GM21526 (cell line): ENCODE data around the gene TBC1D22A.

Source experiments
- ATAC-seq: cut with Tn5 transposase; IDR thresholded peaks from one replicate; pipeline ENCODE4 v1.9.1; 2021; ENCODE audit warnings: moderate library complexity; ENCODE audit not compliant: unreplicated experiment, low FRiP score

TBC1D22A gene

DNA sequence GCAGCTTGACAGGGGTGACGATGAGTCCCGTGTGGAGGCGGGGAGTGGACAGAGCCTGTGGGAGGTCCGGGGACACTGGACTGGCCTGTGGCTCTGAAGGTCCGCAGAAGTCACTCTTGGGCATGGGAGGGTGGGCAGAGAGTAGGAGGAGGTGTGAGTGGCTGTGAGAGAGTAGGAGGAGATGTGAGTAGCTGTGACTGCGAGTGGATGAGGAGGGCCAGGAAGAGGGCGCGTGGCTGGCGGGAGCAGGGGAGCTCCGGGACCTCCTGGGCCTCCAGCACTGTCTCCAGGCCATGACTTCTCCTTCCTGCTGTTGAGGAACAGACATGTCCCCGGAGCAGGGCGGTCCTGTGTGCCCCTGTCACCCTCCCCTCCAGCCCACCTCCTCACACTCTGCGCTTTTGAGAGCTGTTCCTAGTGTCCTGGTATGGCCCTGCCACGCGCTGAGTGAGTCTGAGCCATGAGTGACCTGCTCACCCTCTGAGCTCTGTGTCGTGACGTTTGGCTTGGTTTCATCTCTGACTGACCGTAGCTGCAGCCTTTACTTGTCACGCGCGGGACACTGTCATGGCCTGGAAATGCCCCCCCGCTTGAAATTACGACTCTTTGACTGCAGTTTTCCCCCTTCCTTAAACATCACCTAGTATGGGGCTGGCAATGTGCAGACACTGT, 391.5 kb downstream of the TBC1D22A start:
- ATAC-seq: no peak

- no peak for ATAC-seq
Observed at GRCh38 chr22:47154621-47155081, 392.2 kb downstream of the TBC1D22A start.

DNA sequence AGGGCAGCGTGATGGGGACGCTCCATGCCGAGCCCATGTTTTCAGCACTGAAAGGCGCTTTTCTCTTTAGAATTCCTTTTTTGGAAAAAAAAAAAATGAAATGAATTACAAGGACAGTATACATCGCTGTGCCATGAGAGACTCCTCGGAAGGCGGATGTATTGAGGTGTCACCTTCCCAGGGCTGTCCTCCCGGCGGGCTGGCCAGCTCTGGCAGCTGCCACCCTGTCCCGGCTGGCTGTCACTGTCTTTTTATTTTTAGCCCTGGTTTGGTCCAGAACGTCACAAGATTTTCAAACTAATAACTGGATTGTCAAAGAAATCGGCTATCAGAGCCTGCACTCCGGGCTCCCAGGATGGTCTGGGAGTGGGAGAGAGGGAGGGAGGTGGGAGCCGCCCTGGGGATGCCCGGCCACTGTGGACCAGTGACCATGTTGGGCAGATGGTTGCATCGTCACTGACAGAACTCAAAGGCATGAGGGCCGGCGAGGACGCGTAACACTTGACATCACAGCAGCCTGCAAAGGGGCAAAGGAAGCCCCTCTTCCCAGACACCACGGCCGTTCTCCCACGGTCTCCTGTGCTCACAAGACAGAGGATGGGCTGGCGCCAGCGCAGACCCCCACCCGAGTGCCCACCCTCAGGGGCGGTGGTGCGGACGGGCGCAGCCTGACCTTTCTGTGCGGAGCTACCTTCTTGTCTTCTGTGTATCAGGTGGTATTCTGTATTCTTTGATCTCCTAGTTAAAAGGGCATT, 392.9 kb downstream of the TBC1D22A start:
- no peak for ATAC-seq

DNA sequence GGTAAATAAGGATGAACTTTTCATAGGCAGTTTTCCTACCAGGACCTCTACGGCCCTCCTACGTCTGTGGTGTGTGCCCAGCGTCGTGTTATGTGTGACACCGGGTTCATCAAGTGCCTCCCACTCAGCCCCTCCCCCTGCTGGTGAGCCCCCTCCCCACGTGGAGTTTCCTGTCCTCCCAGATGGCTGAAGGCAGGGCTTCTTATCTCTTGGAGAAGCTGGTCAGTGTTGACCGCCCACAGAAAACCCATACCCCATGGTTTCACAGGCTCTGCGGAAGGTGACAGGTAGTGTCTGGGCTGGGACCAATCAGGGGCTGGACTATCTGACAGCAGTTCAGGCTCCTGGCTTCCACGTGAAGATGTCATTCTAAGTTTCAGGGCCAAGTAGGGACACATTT, 393.5 kb downstream of the TBC1D22A start:
- no peak for ATAC-seq

DNA sequence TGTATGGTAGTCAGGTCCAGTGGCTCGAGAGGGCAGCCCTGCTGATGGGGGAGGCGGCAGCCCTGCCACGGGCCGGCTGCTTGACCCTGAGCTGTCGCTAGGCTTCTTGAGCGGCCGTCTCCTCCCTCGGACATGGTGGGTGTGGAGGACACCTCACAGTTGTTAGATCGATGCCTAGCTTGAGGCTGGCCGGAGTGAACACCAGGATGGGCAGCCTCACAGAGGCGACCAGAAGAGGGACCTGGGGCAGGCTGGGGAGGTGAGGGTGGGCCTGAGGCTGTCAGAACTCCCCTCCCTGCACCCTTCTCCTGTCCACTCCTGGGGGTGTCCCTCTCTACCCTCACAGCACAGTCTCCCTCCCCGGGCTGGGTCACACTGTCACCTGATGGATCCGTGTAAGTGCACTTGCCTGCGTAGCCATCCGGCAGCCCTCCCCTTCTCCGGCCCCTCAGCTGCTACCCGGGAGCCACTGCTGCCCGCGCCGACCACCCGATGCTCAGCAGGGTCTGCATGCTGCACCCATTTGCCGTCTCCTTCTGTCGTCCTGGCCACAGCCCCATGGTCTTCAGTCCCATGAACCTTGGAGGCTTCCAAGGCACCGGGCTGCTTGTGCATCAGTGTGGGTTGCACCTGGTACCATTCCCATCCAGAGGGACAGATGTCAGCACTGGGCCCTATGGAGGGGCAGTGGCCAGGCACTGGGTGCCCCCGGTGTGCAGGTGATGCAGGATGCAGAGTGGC, 394.1 kb downstream of the TBC1D22A start:
- ATAC-seq: no peak

- no peak for ATAC-seq
Observed at GRCh38 chr22:47157093-47157420, 394.6 kb downstream of the TBC1D22A start.

- no peak for ATAC-seq
Observed at GRCh38 chr22:47157486-47158270, 395.2 kb downstream of the TBC1D22A start.

DNA sequence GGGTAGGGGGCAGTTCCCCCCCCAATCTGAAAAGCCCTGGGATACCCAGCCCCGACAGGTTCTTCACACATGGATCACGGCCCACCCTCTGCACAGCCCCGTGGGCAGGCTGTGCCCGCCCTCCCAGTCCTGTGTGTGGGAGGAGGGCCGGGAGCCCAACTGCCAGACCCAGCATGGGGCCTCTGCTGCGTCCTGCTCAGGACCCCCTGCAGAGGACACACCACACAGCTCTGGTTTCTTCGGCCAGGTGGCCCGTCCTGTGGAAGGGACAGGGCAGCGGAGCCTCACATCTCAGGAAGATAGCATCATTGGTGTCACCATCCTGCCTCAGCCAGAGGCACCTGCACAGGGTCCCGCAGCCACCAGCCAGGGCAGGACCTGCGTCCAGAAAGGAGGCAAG, 396.0 kb downstream of the TBC1D22A start:
- no peak for ATAC-seq

- ATAC-seq: no peak
Observed at GRCh38 chr22:47159592-47159991, 397.1 kb downstream of the TBC1D22A start.

- no peak for ATAC-seq
Observed at GRCh38 chr22:47160141-47160541, 397.7 kb downstream of the TBC1D22A start.

DNA sequence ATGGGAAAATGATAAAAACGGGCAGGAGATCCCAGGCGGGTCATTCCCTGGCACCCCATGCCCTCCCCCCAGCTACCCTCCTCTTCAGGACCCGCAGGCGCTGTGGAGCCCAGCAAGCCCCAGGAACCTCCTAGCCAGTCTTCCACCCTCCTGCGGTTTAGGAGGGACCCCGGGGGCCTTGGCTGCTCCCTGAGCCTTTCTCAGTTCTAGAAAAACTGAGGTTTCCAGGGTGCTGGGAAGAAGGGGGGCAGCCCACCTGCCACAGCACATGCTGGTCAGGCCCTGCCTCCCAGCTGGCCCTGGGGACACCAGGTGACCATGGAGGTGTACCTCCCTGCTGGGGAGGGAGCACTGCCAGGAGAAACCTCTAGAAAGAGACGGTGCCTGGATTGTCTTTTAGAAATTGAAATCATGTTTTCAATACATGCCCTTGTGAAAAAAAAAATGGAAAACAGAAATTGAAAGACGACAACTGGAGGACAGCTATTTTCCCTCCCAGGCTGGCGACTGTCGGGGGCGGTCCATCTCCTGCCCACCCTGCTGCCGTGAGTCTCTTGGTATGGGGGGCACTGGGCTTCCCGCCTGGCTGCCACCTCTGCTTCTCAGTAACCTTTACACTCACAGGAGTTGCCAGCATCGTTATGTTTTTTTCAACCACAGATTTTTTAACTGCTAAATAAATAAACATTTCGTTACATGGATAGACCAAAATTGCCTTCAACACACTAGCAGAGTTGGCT, 398.5 kb downstream of the TBC1D22A start:
- ATAC-seq: no peak

GRCh38 chr22:47161631-47162030, 399.2 kb downstream of the TBC1D22A start:
- ATAC-seq: no peak

DNA sequence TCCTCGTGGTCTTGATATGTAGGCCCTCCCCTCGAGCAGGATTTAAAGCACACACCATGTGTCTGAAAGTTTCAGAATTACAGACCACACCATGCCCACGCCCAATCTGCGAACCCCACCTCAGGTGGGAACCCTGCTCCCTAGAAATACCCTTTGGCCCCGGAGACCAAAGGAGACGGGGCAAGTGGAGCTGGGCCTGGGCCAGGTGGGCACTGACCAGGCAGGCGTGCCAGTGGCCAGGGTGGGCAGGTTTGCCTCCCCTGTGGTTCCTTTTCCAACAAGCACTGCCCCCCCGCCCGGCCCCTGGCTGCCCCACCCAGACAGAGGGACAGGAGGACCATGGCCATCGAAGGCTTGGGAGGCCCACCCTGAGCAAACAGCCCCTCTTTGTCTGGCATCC, 400.4 kb downstream of the TBC1D22A start:
- ATAC-seq: no peak

- no peak for ATAC-seq
Observed at GRCh38 chr22:47163481-47163855, 401.0 kb downstream of the TBC1D22A start.

GRCh38 chr22:47163856-47164513, 401.5 kb downstream of the TBC1D22A start:
- no peak for ATAC-seq

- ATAC-seq: no peak
Observed at GRCh38 chr22:47164514-47165337, 402.3 kb downstream of the TBC1D22A start.

GRCh38 chr22:47165338-47166032, 403.0 kb downstream of the TBC1D22A start:
- no peak for ATAC-seq

GRCh38 chr22:47166033-47166404, 403.6 kb downstream of the TBC1D22A start:
- ATAC-seq: no peak
